Activated CD4-positive, alpha-beta T cell treated with anti-CD3 and anti-CD28 coated beads for 36 hours (primary cell): ENCODE results near the gene RNASE2. TPM values are rescaled to one million over a fixed set of nuclear protein-coding genes. Genes with fewer than 3 reads are reported as not detected.
"Not testable (repeated sequence)": the region's sequence is repeated elsewhere in the genome, so short reads cannot be mapped to it uniquely, and the experiment has no call there.

ENCODE experiments used
- ATAC-seq: fragments of 200-7000 bp; cut with Tn5 transposase; one replicate; pipeline ENCODE4 v1.10.0; 2021; ENCODE audit warnings: mild to moderate bottlenecking, moderate library complexity
- CTCF ChIA-PET: fragments of 350-600 bp; sonication (Branson Sonifier 250); formaldehyde crosslinking; loops from one replicate; lab custom pipeline; 2021; ENCODE audit warnings: antibody characterized with exemption; lab: Charles Lee
- POLR2A ChIA-PET: fragments of 350-600 bp; sonication (Branson Sonifier 250); formaldehyde crosslinking; loops from one replicate; lab custom pipeline; 2021; ENCODE audit warnings: antibody characterized with exemption, inconsistent platforms; lab: Charles Lee
- DNase-seq: peaks from one replicate; pipeline ENCODE4 v3.0.0-alpha.2; 2020
- H3K27ac Mint-ChIP-seq: one replicate; pipeline ENCODE4 v1.8.0; 2021; ENCODE audit warnings: mixed read lengths
- H3K27me3 Mint-ChIP-seq: one replicate; pipeline ENCODE4 v1.8.0; 2021; ENCODE audit warnings: mixed read lengths
- H3K36me3 Mint-ChIP-seq: one replicate; pipeline ENCODE4 v1.8.0; 2021; ENCODE audit warnings: low read depth, mixed read lengths
- H3K4me1 Mint-ChIP-seq: one replicate; pipeline ENCODE4 v1.8.0; 2021; ENCODE audit warnings: mixed read lengths
- H3K4me3 Mint-ChIP-seq: one replicate; pipeline ENCODE4 v1.8.0; 2021; ENCODE audit warnings: mild to moderate bottlenecking, moderate library complexity, mixed read lengths
- H3K9me3 Mint-ChIP-seq: one replicate; pipeline ENCODE4 v1.8.0; 2021; ENCODE audit warnings: low read depth, mixed read lengths
- intact Hi-C, 2 experiments: fragments of 100-400 bp; cut with DNase I in 1 of 2; cut with micrococcal nuclease in 1 of 2; formaldehyde crosslinking; loops; one replicate each; pipeline versions ENCODE4 v1.14.2 to v1.15.1; 2022 to 2024; cut with DNase I, micrococcal nuclease
- total RNA-seq, 2 experiments: library from RNA; stranded (reverse); gene quantifications; one replicate each; pipeline ENCODE4 v1.2.3, GENCODE V29; 2021

The RNASE2 gene
- total RNA-seq, 2 experiments from 2014 or later, result not detected

DNA sequence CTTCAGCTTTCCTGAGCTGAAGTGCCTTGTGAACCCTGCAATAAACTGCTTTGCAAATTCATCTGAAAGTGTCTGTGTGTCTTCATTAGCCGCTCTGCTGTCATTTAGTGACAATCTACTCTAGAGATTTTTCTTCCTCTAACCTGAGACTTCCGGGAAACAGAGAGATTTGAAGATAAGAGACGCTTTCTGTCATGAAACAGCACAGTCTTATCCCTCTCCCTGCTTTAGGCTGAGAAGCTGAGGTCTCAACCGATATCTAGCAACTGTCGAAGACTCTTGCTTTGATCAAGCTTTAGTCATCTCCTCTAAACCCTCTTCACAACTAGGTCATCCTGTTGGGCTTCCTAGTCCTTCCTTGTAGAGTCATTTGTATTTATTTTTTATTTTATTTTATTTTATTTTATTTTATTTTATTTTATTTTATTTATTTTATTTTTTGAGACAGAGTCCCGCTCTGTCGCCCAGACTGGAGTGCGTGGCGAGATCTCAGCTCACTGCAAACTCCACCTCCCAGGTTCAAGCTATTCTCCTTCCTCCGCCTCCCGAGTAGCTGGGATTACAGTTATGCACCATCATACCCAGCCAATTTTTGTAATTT lies 1.2 kb downstream of the RNASE2 start:
- intact Hi-C loops, result no loop called here
- ChIA-PET POLR2A (no interaction called here), CTCF (interaction anchor here (0.8 kb wide), 1 partner anchor 18 kb away, joined by 3 read pairs; no protein-coding TSS in a partner anchor)
- no peaks in the 10 kb centered on the region for H3K9me3 Mint-ChIP-seq
- H3K27me3 Mint-ChIP-seq, result peaks cover 8% of the 10 kb centered on the region
- H3K4me3 Mint-ChIP-seq, result no peak overlapping the region
- H3K27ac Mint-ChIP-seq, result no peak overlapping the region
- H3K36me3 Mint-ChIP-seq, result no peaks in the 10 kb centered on the region
- ATAC-seq, result no peak
- peaks cover 27% of the 10 kb centered on the region for H3K4me1 Mint-ChIP-seq
- DNase-seq, result no peak

DNA sequence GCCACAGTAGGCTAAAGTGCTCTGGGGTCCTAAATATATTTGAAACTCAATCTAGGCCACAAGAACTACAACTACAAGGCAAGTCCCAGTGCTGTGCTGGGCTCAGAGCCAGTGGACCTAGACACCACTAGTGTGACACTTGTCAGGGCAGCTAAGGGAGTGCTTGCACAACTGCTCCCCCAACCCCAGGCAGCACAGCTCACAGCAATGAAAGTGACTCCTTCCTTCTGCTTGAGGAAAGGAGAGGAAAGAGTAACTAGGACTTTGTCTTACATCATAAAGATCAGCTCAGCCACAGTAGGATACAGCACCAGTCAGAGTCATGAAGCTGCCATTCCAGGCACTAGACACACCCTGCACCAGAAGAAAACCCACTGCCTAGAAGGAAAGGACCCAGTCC lies 3.7 kb downstream of the RNASE2 start:
- H3K27ac Mint-ChIP-seq, result peak overlapping the region; percentile 23
- H3K4me1 Mint-ChIP-seq, result peaks cover 32% of the 10 kb centered on the region
- H3K4me3 Mint-ChIP-seq, intact Hi-C loops, H3K36me3 Mint-ChIP-seq, POLR2A ChIA-PET, DNase-seq, ATAC-seq, H3K9me3 Mint-ChIP-seq: not testable (repeated sequence)
- CTCF ChIA-PET, result interaction anchor here (2.4 to 7.9 kb wide), 2 partner anchors 14 to 86 kb away, joined by 16 to 73 read pairs; no protein-coding TSS in a partner anchor
- H3K27me3 Mint-ChIP-seq, result peaks cover 15% of the 10 kb centered on the region

DNA sequence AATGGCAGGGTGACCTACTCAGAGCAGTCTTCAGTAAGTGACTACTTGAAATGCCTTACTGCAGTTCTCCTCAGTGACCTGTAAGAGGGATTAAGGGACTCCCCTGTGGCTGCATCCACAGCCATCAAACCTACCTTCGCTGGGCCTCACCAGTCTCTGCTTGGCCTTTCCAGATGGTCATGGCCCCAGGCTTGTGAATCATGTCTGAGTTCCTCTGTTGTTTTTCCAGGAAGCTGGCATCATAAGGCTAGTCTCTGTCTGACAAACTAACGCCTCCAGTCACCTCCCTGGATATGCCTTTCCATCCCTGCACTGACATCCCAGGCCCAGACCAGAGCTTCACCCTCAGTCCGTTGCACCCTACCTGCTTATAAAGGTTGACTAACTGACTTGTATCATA lies 14.0 kb downstream of the RNASE2 start:
- Mint-ChIP-seq H3K27me3 (peaks cover 33% of the 10 kb centered on the region), H3K9me3 (no peaks in the 10 kb centered on the region), H3K27ac (no peak overlapping the region), H3K4me3 (no peak overlapping the region), H3K36me3 (no peaks in the 10 kb centered on the region), H3K4me1 (peaks cover 7% of the 10 kb centered on the region)
- ChIA-PET POLR2A (no interaction called here), CTCF (interaction anchor here (0.6 to 5.5 kb wide), 5 partner anchors 9 to 284 kb away, joined by 3 to 70 read pairs (median 3); no protein-coding TSS in a partner anchor)
- intact Hi-C loops, result no loop called here
- ATAC-seq (no peak), DNase-seq (no peak)

DNA sequence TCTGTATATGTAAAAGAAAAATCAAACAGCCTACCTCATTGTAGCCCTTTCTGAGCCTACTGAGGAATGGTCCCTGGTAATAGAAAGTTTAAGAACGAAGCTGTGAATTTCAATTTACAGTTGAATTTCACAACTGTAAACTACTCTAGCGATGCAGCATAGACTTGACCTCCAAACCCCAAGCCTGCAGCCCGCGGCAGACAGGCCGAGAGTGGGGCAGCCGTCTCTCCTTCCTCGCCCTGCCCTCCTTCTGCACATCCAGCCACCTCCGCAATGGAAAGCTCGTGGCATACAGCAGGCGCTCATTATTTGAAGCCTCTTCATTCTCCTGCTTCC lies 15.3 kb downstream of the RNASE2 start:
- H3K36me3 Mint-ChIP-seq, result no peaks in the 10 kb centered on the region
- H3K4me1 Mint-ChIP-seq, result peaks cover 7% of the 10 kb centered on the region
- H3K27me3 Mint-ChIP-seq, result peaks cover 29% of the 10 kb centered on the region
- ATAC-seq (peak; percentile 7), DNase-seq (no peak)
- H3K9me3 Mint-ChIP-seq, result no peaks in the 10 kb centered on the region
- ChIA-PET CTCF (interaction anchor here (0.6 to 5.5 kb wide), 46 partner anchors 10 to 627 kb away, joined by 3 to 73 read pairs (median 5); partner anchors contain the start of genes PARP2, PIP4P1 and SLC39A2), POLR2A (interaction anchor here (0.6 kb wide), 2 partner anchors 59 to 64 kb away, joined by 3 to 5 read pairs; partner anchors contain the start of gene RNASE13)
- peak overlapping the region; percentile 76 for H3K4me3 Mint-ChIP-seq
- peak overlapping the region; percentile 73 for H3K27ac Mint-ChIP-seq
- intact Hi-C loops, result loop anchor here in 1 of 2 experiments (2.0 kb wide), 1 partner anchor 36 kb away; no protein-coding TSS in a partner anchor

DNA sequence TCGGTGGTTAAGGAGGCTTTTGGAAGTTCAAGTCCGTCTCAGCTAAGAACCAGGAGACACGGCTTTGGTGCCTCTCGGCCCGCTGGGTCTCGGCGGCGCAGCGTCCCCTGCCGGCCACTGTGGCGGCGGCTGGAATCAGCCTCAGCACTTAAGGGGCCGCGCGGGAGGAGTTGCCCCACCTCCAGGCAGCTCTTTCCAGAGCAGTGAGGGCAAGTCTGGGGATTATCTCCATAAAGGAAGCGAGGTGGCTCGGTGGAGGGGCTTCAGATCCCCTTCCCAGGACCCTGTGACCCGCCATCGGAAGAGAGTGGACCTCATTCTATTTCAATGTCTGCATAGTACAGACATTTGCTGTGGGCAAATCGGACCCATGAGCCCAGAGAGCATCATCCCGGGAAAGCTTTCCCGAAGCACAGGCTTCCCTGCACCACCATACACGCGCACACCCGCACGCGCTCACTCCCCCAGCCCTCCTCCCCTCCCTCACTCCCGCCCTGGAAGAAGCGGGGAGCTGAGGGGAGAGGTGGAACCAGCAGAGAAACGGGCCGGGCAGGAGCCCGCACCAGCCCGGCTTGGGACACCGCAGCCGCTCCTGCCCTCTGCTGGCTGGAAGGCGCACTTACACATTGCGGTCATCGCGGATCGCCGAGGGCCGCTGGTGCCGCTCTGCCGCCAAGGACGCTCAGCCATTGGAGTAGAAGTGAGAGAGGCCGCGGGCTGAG lies 15.9 kb downstream of the RNASE2 start:
- H3K27ac Mint-ChIP-seq, result peak overlapping the region; percentile 73
- ATAC-seq (peak; percentile 89), DNase-seq (peak; percentile 90)
- ChIA-PET POLR2A (interaction anchor here (0.6 kb wide), 3 partner anchors 59 to 694 kb away, joined by 3 to 5 read pairs (median 3); partner anchors contain the start of gene RNASE13), CTCF (interaction anchor here (0.5 to 5.5 kb wide), 54 partner anchors 10 to 628 kb away, joined by 3 to 73 read pairs (median 4); partner anchors contain the start of genes PARP2, PIP4P1 and SLC39A2)
- H3K4me3 Mint-ChIP-seq, result peak overlapping the region; percentile 76
- peaks cover 29% of the 10 kb centered on the region for H3K27me3 Mint-ChIP-seq
- no peaks in the 10 kb centered on the region for H3K36me3 Mint-ChIP-seq
- H3K4me1 Mint-ChIP-seq, result peaks cover 7% of the 10 kb centered on the region
- H3K9me3 Mint-ChIP-seq, result no peaks in the 10 kb centered on the region
- intact Hi-C loops, result loop anchor here (1.0 to 2.0 kb wide), 6 partner anchors 10 to 274 kb away; partner anchors contain the start of gene METTL17 (in 1 of the 2)

DNA sequence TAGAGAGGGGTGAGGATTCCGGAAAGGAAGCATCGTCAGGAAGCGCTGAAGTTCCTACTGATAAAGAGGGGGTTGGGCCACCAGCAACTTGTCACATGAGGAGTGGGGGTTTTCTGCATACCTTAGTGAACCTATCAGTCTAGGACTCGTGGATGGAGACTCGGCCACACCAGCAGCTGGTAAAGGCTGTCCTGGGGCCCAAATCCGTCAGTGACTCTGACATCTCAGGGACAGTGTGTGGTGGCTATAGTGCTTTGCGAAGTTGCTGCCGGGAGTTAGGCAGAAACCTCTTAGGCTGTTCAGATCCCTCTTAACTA lies 16.4 kb downstream of the RNASE2 start:
- ATAC-seq (no peak), DNase-seq (no peak)
- intact Hi-C loops, result loop anchor here (1.0 to 2.0 kb wide), 6 partner anchors 10 to 274 kb away; partner anchors contain the start of gene METTL17 (in 1 of the 2)
- H3K4me3 Mint-ChIP-seq, result peak overlapping the region; percentile 76
- ChIA-PET CTCF (interaction anchor here (0.5 to 5.5 kb wide), 36 partner anchors 10 to 628 kb away, joined by 3 to 73 read pairs (median 5); partner anchors contain the start of genes PARP2, PIP4P1, RNASE6 and SLC39A2), POLR2A (interaction anchor here (0.6 kb wide), 1 partner anchor 113 kb away, joined by 5 read pairs; no protein-coding TSS in a partner anchor)
- peak overlapping the region; percentile 73 for H3K27ac Mint-ChIP-seq
- no peaks in the 10 kb centered on the region for H3K9me3 Mint-ChIP-seq
- H3K36me3 Mint-ChIP-seq, result no peaks in the 10 kb centered on the region
- H3K27me3 Mint-ChIP-seq, result peaks cover 27% of the 10 kb centered on the region
- peaks cover 7% of the 10 kb centered on the region for H3K4me1 Mint-ChIP-seq

DNA sequence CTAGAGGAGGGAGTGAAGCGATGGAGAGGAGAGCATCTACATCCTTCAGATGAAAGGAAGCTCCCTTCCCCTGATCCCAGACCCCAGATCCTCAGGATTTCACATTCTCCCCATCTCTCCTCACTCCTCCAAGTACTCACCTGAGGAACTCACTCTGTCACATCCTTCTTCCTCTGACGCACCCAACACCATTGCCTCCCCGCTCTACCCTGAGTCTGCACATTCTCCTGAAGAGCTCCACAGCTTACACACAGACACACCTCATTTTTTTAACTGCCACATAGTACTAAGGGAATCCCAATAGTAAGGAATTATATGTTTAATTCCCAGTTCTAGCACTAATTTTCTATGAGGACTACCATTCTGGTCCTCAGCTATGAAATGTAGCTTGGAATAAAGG lies 18.2 kb downstream of the RNASE2 start:
- Mint-ChIP-seq H3K27me3 (peaks cover 16% of the 10 kb centered on the region), H3K27ac (no peak overlapping the region), H3K4me3 (no peak overlapping the region), H3K36me3 (no peaks in the 10 kb centered on the region), H3K9me3 (no peaks in the 10 kb centered on the region), H3K4me1 (peaks cover 7% of the 10 kb centered on the region)
- ChIA-PET POLR2A (interaction anchor here (0.6 to 0.7 kb wide), 2 partner anchors 97 to 129 kb away, joined by 3 read pairs; partner anchors contain the start of gene ARHGEF40), CTCF (interaction anchor here (1.2 to 5.5 kb wide), 4 partner anchors 13 to 115 kb away, joined by 3 to 73 read pairs (median 39); no protein-coding TSS in a partner anchor)
- ATAC-seq, result no peak
- intact Hi-C loops, result no loop called here
- DNase-seq, result no peak

DNA sequence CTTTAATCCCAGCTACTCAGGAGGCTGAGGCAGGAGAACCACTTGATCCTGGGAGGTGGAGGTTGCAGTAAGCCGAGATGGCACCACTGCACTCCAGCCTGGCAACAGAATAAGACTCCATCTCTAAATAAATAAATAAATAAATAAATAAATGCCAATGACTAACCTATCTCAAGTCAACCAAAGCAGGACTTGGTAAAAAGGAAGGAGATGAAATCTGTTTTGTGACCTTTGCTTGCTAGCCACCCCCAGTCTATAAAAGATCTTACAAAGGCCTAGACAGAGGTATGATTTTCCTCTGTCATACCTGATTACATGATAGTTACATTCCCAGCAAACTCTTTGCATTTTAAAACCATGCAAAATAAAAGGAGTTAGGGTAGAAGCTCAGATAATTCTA lies 21.0 kb downstream of the RNASE2 start:
- Mint-ChIP-seq H3K27ac (no peak overlapping the region), H3K4me3 (no peak overlapping the region), H3K27me3 (peaks cover 16% of the 10 kb centered on the region), H3K4me1 (peaks cover 3% of the 10 kb centered on the region), H3K36me3 (no peaks in the 10 kb centered on the region), H3K9me3 (no peaks in the 10 kb centered on the region)
- DNase-seq, result no peak
- intact Hi-C loops, result no loop called here
- ChIA-PET CTCF (interaction anchor here (0.8 to 1.0 kb wide), 2 partner anchors 12 kb away, joined by 3 to 4 read pairs; no protein-coding TSS in a partner anchor), POLR2A (no interaction called here)
- ATAC-seq, result no peak

DNA sequence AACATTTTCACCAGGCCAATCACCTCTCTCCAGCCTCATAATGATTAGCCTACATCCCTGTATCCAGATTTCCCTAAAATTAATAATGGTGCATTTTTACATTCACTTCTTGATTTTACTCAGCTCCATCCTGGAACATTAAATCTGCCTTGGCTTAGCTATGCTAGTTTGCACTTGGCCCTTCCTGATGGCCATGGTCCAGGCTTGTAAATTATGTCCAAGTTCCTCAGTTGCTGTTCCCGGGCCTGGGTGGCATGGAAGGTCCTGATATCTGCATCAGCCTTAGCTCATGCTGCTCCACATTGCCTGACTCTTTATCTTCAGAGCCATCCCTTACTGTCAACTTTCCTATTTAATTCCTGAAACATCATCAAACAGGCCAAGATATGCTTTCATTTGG lies 23.4 kb downstream of the RNASE2 start:
- ATAC-seq (no peak), DNase-seq (no peak)
- CTCF ChIA-PET, result interaction anchor here (0.6 to 6.6 kb wide), 4 partner anchors 8 to 121 kb away, joined by 3 to 46 read pairs (median 4); no protein-coding TSS in a partner anchor
- no peaks in the 10 kb centered on the region for H3K4me1 Mint-ChIP-seq
- H3K27me3 Mint-ChIP-seq, result peaks cover 4% of the 10 kb centered on the region
- no peaks in the 10 kb centered on the region for H3K36me3 Mint-ChIP-seq
- H3K4me3 Mint-ChIP-seq, result no peak overlapping the region
- POLR2A ChIA-PET, result no interaction called here
- intact Hi-C loops, result no loop called here
- no peaks in the 10 kb centered on the region for H3K9me3 Mint-ChIP-seq
- no peak overlapping the region for H3K27ac Mint-ChIP-seq

DNA sequence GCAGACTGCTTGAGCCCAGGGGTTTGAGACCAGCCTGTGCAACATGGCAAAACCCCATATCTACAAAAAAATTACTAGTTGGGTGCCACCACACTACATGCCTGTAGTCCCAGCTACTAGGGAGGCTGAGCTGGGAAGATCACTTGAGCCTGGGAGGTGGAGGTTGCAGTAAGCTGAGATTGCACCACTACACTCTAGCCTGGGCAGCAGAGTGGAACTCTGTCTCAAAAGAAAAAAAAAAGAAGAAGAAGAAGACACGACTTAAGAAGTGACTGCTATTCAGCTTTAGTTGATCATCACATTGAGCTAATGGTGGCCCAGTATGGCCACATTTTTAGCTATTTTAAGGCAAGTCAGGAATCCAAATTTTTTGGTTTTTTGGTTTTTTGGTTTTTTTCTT lies 25.6 kb downstream of the RNASE2 start:
- DNase-seq (no peak), ATAC-seq (no peak)
- no peak overlapping the region for H3K4me3 Mint-ChIP-seq
- H3K36me3 Mint-ChIP-seq, result no peaks in the 10 kb centered on the region
- ChIA-PET POLR2A (no interaction called here), CTCF (interaction anchor here (0.9 to 6.6 kb wide), 4 partner anchors 10 to 122 kb away, joined by 3 to 46 read pairs (median 4); no protein-coding TSS in a partner anchor)
- peaks cover 4% of the 10 kb centered on the region for H3K27me3 Mint-ChIP-seq
- H3K4me1 Mint-ChIP-seq, result no peaks in the 10 kb centered on the region
- intact Hi-C loops, result no loop called here
- no peak overlapping the region for H3K27ac Mint-ChIP-seq
- no peaks in the 10 kb centered on the region for H3K9me3 Mint-ChIP-seq
